Endothelial cell of umbilical vein (primary cell): ENCODE data around the gene CERS2. TPM values are rescaled to one million over a fixed set of nuclear protein-coding genes. Genes with fewer than 3 reads are reported as not detected.

Source experiments
- BruUV-seq: library from RNA; stranded (reverse); fragments of 400-500 nt; replicated peaks from 2 replicates; lab custom pipeline; 2021; lab: Mats Ljungman, UMichigan
- CTCF ChIA-PET: fragments of 300-600, 350-600 bp; sonication (Branson Sonifier 250); formaldehyde crosslinking; loops from one replicate; lab custom pipeline; 2021; ENCODE audit warnings: antibody characterized with exemption, inconsistent platforms; lab: Charles Lee
- POLR2A ChIA-PET: fragments of 300-600, 350-600 bp; sonication (Branson Sonifier 250); formaldehyde crosslinking; loops from one replicate; lab custom pipeline; 2021; ENCODE audit warnings: antibody characterized with exemption, inconsistent platforms; lab: Charles Lee
- DNase-seq: peaks from one replicate; pipeline ENCODE4 v3.0.0-alpha.2; 2011; ENCODE audit warnings: low read depth, low spot score
- FAIRE-seq: peaks from 2 replicates; lab custom pipeline; 2011; peaks lifted over from hg19 to GRCh38; lab: Jason Lieb, UNC
- H2AFZ ChIP-seq: 2 replicates; pipeline ENCODE4 v1.6.0; 2012; ENCODE audit warnings: low read depth, low read length, control low read depth, inconsistent platforms
- H3K27ac ChIP-seq: 2 replicates; pipeline ENCODE4 v1.5.1; 2011; ENCODE audit warnings: low read depth, mild to moderate bottlenecking, control low read depth, low read length, moderate library complexity; ENCODE audit not compliant: insufficient read depth
- H3K27me3 ChIP-seq, 2 experiments: 2 replicates each; pipeline versions ENCODE4 v1.6.0 to v1.6.1; 2011; ENCODE audit warnings: low read length in 2 of 2, mixed read lengths in 1 of 2; ENCODE audit not compliant: control insufficient read depth in 2 of 2, insufficient read depth in 2 of 2
- H3K36me3 ChIP-seq, 2 experiments: 2 replicates in 1 of 2; 3 replicates in 1 of 2; pipeline ENCODE4 v1.5.1; 2011; ENCODE audit warnings: low read length in 2 of 2, mild to moderate bottlenecking in 1 of 2, moderate library complexity in 1 of 2; ENCODE audit not compliant: control insufficient read depth in 2 of 2, insufficient read depth in 2 of 2; ENCODE audit errors: extremely low read depth in 1 of 2
- H3K4me1 ChIP-seq: 3 replicates; pipeline ENCODE4 v1.5.1; 2011; ENCODE audit warnings: mild to moderate bottlenecking, low read length; ENCODE audit not compliant: control insufficient read depth, insufficient read depth; ENCODE audit errors: extremely low read depth
- H3K4me2 ChIP-seq: 2 replicates; pipeline ENCODE4 v1.6.1; 2011; ENCODE audit warnings: low read length, control low read depth, mixed read lengths; ENCODE audit not compliant: insufficient read depth
- H3K4me3 ChIP-seq, 3 experiments: fragments of 200-600 bp in 1 of 3; sonication (generic), shearing (Covaris generic) in 1 of 3; replicated peaks in 1 of 3; 2 replicates each; pipeline ENCODE4 v1.5.1; 2011 to 2016; ENCODE audit warnings: control low read depth in 3 of 3, low read length in 3 of 3, mild to moderate bottlenecking in 2 of 3, inconsistent platforms in 1 of 3, low read depth in 1 of 3, moderate library complexity in 1 of 3; ENCODE audit not compliant: insufficient read depth in 1 of 3
- H3K79me2 ChIP-seq: 2 replicates; pipeline ENCODE4 v1.6.0; 2012; ENCODE audit warnings: low read length, inconsistent platforms; ENCODE audit not compliant: control insufficient read depth, insufficient read depth
- H3K9ac ChIP-seq: replicated peaks from 2 replicates; pipeline ENCODE3; 2011; ENCODE audit warnings: low read length, control low read depth; ENCODE audit not compliant: insufficient read depth; ENCODE audit errors: extremely low read depth
- H3K9me1 ChIP-seq: replicated peaks from 3 replicates; pipeline ENCODE4 v1.6.0; 2011; ENCODE audit warnings: mild to moderate bottlenecking, low read length; ENCODE audit not compliant: control insufficient read depth, insufficient read depth; ENCODE audit errors: extremely low read depth
- H3K9me3 ChIP-seq: replicated peaks from 2 replicates; pipeline ENCODE4 v1.5.1; 2012; ENCODE audit warnings: low read length, inconsistent platforms; ENCODE audit not compliant: control insufficient read depth, insufficient read depth
- H4K20me1 ChIP-seq: replicated peaks from 2 replicates; pipeline ENCODE3; 2011; ENCODE audit warnings: mild to moderate bottlenecking, low read length; ENCODE audit not compliant: control insufficient read depth, insufficient read depth; ENCODE audit errors: extremely low read depth
- CTCF ChIP-seq, 2 donors: IDR thresholded peaks; 1 replicate in 1 of 2; 2 replicates in 1 of 2; pipeline ENCODE4 v1.5.1; 2011; ENCODE audit warnings: low read length in 2 of 2, mild to moderate bottlenecking in 2 of 2, moderate library complexity in 2 of 2, control low read depth in 1 of 2, inconsistent platforms in 1 of 2, low read depth in 1 of 2; ENCODE audit not compliant: insufficient read depth in 1 of 2; ENCODE audit errors: extremely low read depth in 1 of 2
- EZH2 ChIP-seq: IDR thresholded peaks from 2 replicates; pipeline ENCODE4 v1.6.1; 2012; ENCODE audit warnings: borderline replicate concordance, low read depth, mild to moderate bottlenecking, moderate library complexity, low read length, inconsistent platforms; ENCODE audit not compliant: severe bottlenecking
- FOS ChIP-seq: IDR thresholded peaks from 2 replicates; pipeline ENCODE4 v1.6.1; 2011; ENCODE audit warnings: mild to moderate bottlenecking, low read length, moderate library complexity, borderline replicate concordance; ENCODE audit not compliant: insufficient read depth
- GATA2 ChIP-seq: IDR thresholded peaks from 2 replicates; pipeline ENCODE4 v1.7.0; 2011; ENCODE audit warnings: low read depth, mild to moderate bottlenecking, moderate library complexity, mixed read lengths, low read length; ENCODE audit not compliant: insufficient read length, insufficient read depth
- JUN ChIP-seq: IDR thresholded peaks from 2 replicates; pipeline ENCODE4 v1.6.1; 2011; ENCODE audit warnings: borderline replicate concordance, low read depth; ENCODE audit not compliant: insufficient read length, insufficient read depth
- MAX ChIP-seq: IDR thresholded peaks from 2 replicates; pipeline ENCODE4 v1.6.1; 2011; ENCODE audit not compliant: insufficient read depth, insufficient read length
- MYC ChIP-seq: IDR thresholded peaks from one replicate; pipeline ENCODE4 v1.6.1; 2011; ENCODE audit warnings: mild to moderate bottlenecking, low read depth, low read length
- POLR2A ChIP-seq: IDR thresholded peaks from 2 replicates; pipeline ENCODE4 v1.6.1; 2012; ENCODE audit warnings: low read depth, mild to moderate bottlenecking, control low read depth, low read length
- POLR2AphosphoS5 ChIP-seq: IDR thresholded peaks from 2 replicates; pipeline ENCODE4 v1.6.1; 2012; ENCODE audit warnings: low read depth, mild to moderate bottlenecking, control low read depth, low read length, moderate library complexity; ENCODE audit not compliant: insufficient read depth
- dilution Hi-C: fragments of 300-500 bp; cut with MboI; formaldehyde crosslinking; loops from one replicate; pipeline ENCODE4 v1.15.0; 2019; ENCODE audit warnings: low sequenced_read_pairs; ENCODE audit not compliant: extremely low pct_ligation_motif_present
- intact Hi-C: fragments of 100-400 bp; cut with micrococcal nuclease; formaldehyde crosslinking; loops from one replicate; pipeline ENCODE4 v1.10.0; 2022
- polyA plus RNA-seq, 4 experiments: library from polyadenylated mRNA; depleted of rRNA in 3 of 4; stranded (reverse) in 3 of 4; unstranded in 1 of 4; fragments of >200 nt; gene quantifications; 2 replicates each; pipeline versions ENCODE4 v1.2.1 to v1.2.3, GENCODE V29; 2011 to 2012; ENCODE audit warnings: missing spikeins in 1 of 4
- total RNA-seq: library from RNA; stranded (reverse); gene quantifications from 2 replicates; pipeline ENCODE4 v1.2.3, GENCODE V29; 2021

Gene CERS2
- total and polyA plus RNA-seq, 2 donors (not counting 3 experiments of a cell fraction or from before 2014, with no cell fraction given) = 143 to 155 TPM

GRCh38 chr1:151013518-151013917, 38.9 kb upstream of the CERS2 start:
- H3K27ac ChIP-seq = no peak overlapping the region
- TF ChIP-seq POLR2AphosphoS5 (no peak), POLR2A (no peak), MAX (no peak), EZH2 (no peak), FOS (no peak), CTCF (IDR thresholded peaks at IDR 0.05; ENCODE audit: extremely low read depth in 1 of 2, insufficient read depth in 1 of 2, low read depth in 1 of 2, low read length in 2 of 2) (no peak), GATA2 (no peak), MYC (no peak), JUN (no peak)
- H2AFZ ChIP-seq = no peak overlapping the region
- H3K36me3 ChIP-seq = no peaks in the 10 kb centered on the region
- H3K4me3 ChIP-seq = no peak overlapping the region
- dilution Hi-C loops = no loop called here
- no peaks in the 10 kb centered on the region for H4K20me1 ChIP-seq
- CTCF ChIA-PET = interaction anchor here (0.7 kb wide), 1 partner anchor 17 kb away, joined by 3 read pairs; no protein-coding TSS in a partner anchor
- H3K4me2 ChIP-seq = no peak overlapping the region
- intact Hi-C loops = no loop called here
- no peaks in the 10 kb centered on the region for H3K9me3 ChIP-seq
- H3K79me2 ChIP-seq = no peaks in the 10 kb centered on the region
- no peak for FAIRE-seq
- no TSS peak for BruUV-seq
- DNase-seq = peak; percentile 13
- POLR2A ChIA-PET = no interaction called here
- H3K4me1 ChIP-seq = peaks cover 7% of the 10 kb centered on the region
- H3K9ac ChIP-seq = no peak overlapping the region
- no peaks in the 10 kb centered on the region for H3K9me1 ChIP-seq
- no peaks in the 10 kb centered on the region for H3K27me3 ChIP-seq
